Heart right ventricle (tissue), 16 donors: ENCODE measurements around the gene BTBD16. TPM values are rescaled to one million over a fixed set of nuclear protein-coding genes. Genes with fewer than 3 reads are reported as not detected.
A peak's percentile ranks its signal among the peaks of the same experiment; 100 is the strongest.

Source experiments
- ATAC-seq, 8 donors: fragments of 200-7000 bp; cut with Tn5 transposase; one replicate each; pipeline ENCODE4 v1.9.1; 2020; ENCODE audit warnings: mild to moderate bottlenecking in 8 of 8, moderate library complexity in 8 of 8, moderate number of reproducible peaks in 1 of 8
- DNase-seq, 2 donors: peaks; one replicate each; pipeline ENCODE4 v3.0.0-alpha.2; 2020
- H3K27ac ChIP-seq, 10 donors: fragments of 200-600 bp; sonication (generic) in 2 of 10; one replicate each; pipeline versions ENCODE4 v1.5.0 to v1.8.0; 2020 to 2022; ENCODE audit warnings: mild to moderate bottlenecking in 3 of 10
- H3K27me3 ChIP-seq, 7 donors: fragments of 200-600 bp; one replicate each; pipeline ENCODE4 v1.8.0; 2021 to 2022; ENCODE audit warnings: mild to moderate bottlenecking in 2 of 7
- H3K36me3 ChIP-seq, 9 donors: fragments of 200-600 bp; sonication (generic) in 1 of 9; one replicate each; pipeline versions ENCODE4 v1.5.0 to v1.8.0; 2020 to 2022; ENCODE audit warnings: mild to moderate bottlenecking in 2 of 9
- H3K4me1 ChIP-seq, 9 donors: fragments of 200-600 bp; sonication (generic) in 1 of 9; one replicate each; pipeline versions ENCODE4 v1.5.0 to v1.8.0; 2020 to 2022; ENCODE audit warnings: mild to moderate bottlenecking in 4 of 9
- H3K4me3 ChIP-seq, 10 donors: fragments of 200-600 bp; sonication (generic) in 2 of 10; one replicate each; pipeline versions ENCODE4 v1.5.0 to v1.8.0; 2020 to 2022; ENCODE audit warnings: mild to moderate bottlenecking in 7 of 10, moderate library complexity in 2 of 10
- H3K9me3 ChIP-seq, 11 donors: fragments of 200-600 bp in 10 of 11; sonication (generic) in 2 of 11; one replicate each; pipeline versions ENCODE4 v1.5.0 to v1.8.0; 2013 to 2022; ENCODE audit warnings: mild to moderate bottlenecking in 2 of 11, control low read depth in 1 of 11, moderate library complexity in 1 of 11
- CTCF ChIP-seq, 9 donors: fragments of 200-600 bp; sonication (generic) in 2 of 9; IDR thresholded peaks; one replicate each; pipeline versions ENCODE4 v1.5.0 to v1.8.0; 2021 to 2022; ENCODE audit warnings: antibody characterized with exemption in 9 of 9, mild to moderate bottlenecking in 5 of 9, moderate library complexity in 1 of 9
- WGBS, 2 donors: extraction: QIAGEN DNeasy Blood & Tissue Kit; methylation state at CpG; one replicate each; pipeline ENCODE4 v1.1.7; 2013; ENCODE audit warnings: inconsistent platforms in 1 of 2; 5-methylcytosine and 5-hydroxymethylcytosine counted together
- intact Hi-C, 10 donors: fragments of 100-400 bp; cut with DNase I; formaldehyde crosslinking; loops; one replicate each; pipeline versions ENCODE4 v1.11.1 to v1.14.2; 2022
- polyA plus RNA-seq, 2 donors: library from polyadenylated mRNA; stranded (reverse); fragments of 200-250 nt; gene quantifications; one replicate each; pipeline ENCODE4 v1.2.3, GENCODE V29; 2013
- total RNA-seq, 10 donors: library from RNA; stranded (reverse); fragmentation: NEBNext Ultra II Directional in 3 of 10; extraction: Animal tissue kit (Norgen Biotek cat#: 25700) in 3 of 10; gene quantifications; one replicate each; pipeline versions ENCODE4 v1.2.1 to v1.2.4, GENCODE V29; 2021 to 2023
- donor health status: Arrhythmogenic right ventricular cardiomyopathy.
- donor health status: ischemic (EF 13 %, LVEDD 7.1; RV severe dilation, severe dysfunction).
- donor health status: healthy with polysubstance abuse.
- donor health status: DM: no; HTN: yes; CAD: no.
- donor health status: DM: no; HTN: no; CAD: no.
- donor health status: ischemic (EF 25% LVEDD 6.9; RV normal size, moderate dysfunction).
- donor health status: ischemic (EF 25% LVEDD 5.7; RV mildly dilated, moderate dysfunction).
- donor health status: healthy.
- donor health status: DM: yes; HTN: yes; CAD: no.
- donor health status: Ischemic cardiomyopathy.
- donor health status: ischemic (EF 35%, LVEDD 5.7; RV mildly dilated, moderate dysfunction).
- donor health status: nonischemic (EF 11% LVEDD 7.7; RV severe dilation, severe dysfunction).
- donor health status: DM: yes; HTN: yes; CAD: no.
- donor health status: PGD.
- donor health status: ischemic (EF 29% LVEDD 5.4; RV normal size, mild dysfunction).
- donor health status: nonischemic (EF 23%, LVEDD 6.1; RV moderate dilation, normal function).

Gene BTBD16
- total and polyA plus RNA-seq, 12 donors: 0.29 to 0.76 TPM; not detected in 10

GRCh38 chr10:122348935-122349361, 77.9 kb downstream of the BTBD16 start:
- H3K4me1 ChIP-seq: peaks cover 0 to 8% (median 0%) of the 10 kb centered on the region in 9 donors
- no peak for DNase-seq
- 89 to 91% methylated on average over 7 of the region's 7 CpGs for WGBS, 2 donors
- H3K27ac ChIP-seq: no peak overlapping the region
- H3K36me3 ChIP-seq: no peaks in the 10 kb centered on the region
- intact Hi-C loops: loop anchor here in 1 of 10 donors (10.0 kb wide), 1 partner anchor 86 kb away; no protein-coding TSS in a partner anchor
- ATAC-seq: no peak
- no peaks in the 10 kb centered on the region for H3K27me3 ChIP-seq
- TF ChIP-seq CTCF (IDR thresholded peaks at IDR 0.05): no peak
- no peaks in the 10 kb centered on the region for H3K9me3 ChIP-seq
- no peak overlapping the region for H3K4me3 ChIP-seq

- Histone ChIP-seq H3K4me3 (no peak overlapping the region), H3K9me3 (no peaks in the 10 kb centered on the region), H3K27ac (no peak overlapping the region), H3K36me3 (no peaks in the 10 kb centered on the region), H3K4me1 (peaks cover 0 to 2% (median 0%) of the 10 kb centered on the region in 9 donors), H3K27me3 (no peaks in the 10 kb centered on the region)
- DNase-seq (no peak), ATAC-seq (no peak)
- intact Hi-C loops: loop anchor here in 1 of 10 donors (10.0 kb wide), 1 partner anchor 85 kb away; no protein-coding TSS in a partner anchor
- TF ChIP-seq CTCF (IDR thresholded peaks at IDR 0.05): no peak
- 86 to 92% methylated on average over 3 of the region's 3 CpGs for WGBS, 2 donors
Observed at GRCh38 chr10:122349758-122350369, 78.8 kb downstream of the BTBD16 start.

- Histone ChIP-seq H3K4me1 (no peaks in the 10 kb centered on the region), H3K4me3 (no peak overlapping the region), H3K36me3 (no peaks in the 10 kb centered on the region), H3K27me3 (no peaks in the 10 kb centered on the region), H3K9me3 (no peaks in the 10 kb centered on the region), H3K27ac (no peak overlapping the region)
- intact Hi-C loops: no loop called here
- 58 to 71% methylated on average over 12 of the region's 12 CpGs for WGBS, 2 donors
- DNase-seq (peak in 1 of 2 donors; percentile 22), ATAC-seq (peak in 6 of 8 donors; percentile 25 to 84 (median 46))
- TF ChIP-seq CTCF (IDR thresholded peaks at IDR 0.05): no peak
Observed at GRCh38 chr10:122350893-122351292, 79.8 kb downstream of the BTBD16 start.

GRCh38 chr10:122352817-122353525, 81.9 kb downstream of the BTBD16 start:
- no peak overlapping the region for H3K4me3 ChIP-seq
- peaks cover 0 to 6% (median 0%) of the 10 kb centered on the region in 9 donors for H3K4me1 ChIP-seq
- DNase-seq (no peak), ATAC-seq (no peak)
- 69 to 77% methylated on average over 8 of the region's 8 CpGs for WGBS, 2 donors
- no peak for TF ChIP-seq CTCF (IDR thresholded peaks at IDR 0.05)
- no peaks in the 10 kb centered on the region for H3K36me3 ChIP-seq
- no peaks in the 10 kb centered on the region for H3K27me3 ChIP-seq
- H3K9me3 ChIP-seq: peaks cover 0 to under 1% (median 0%) of the 10 kb centered on the region in 11 donors
- intact Hi-C loops: no loop called here
- H3K27ac ChIP-seq: no peak overlapping the region
